HepG2 (cell line): ENCODE measurements around the gene ZBTB4. TPM values are rescaled to one million over a fixed set of nuclear protein-coding genes. Genes with fewer than 3 reads are reported as not detected.

Experiments used
- AGO1 ChIP-seq: fragments of 200-400 bp; formaldehyde crosslinking; IDR thresholded peaks from 2 replicates; pipeline ENCODE4 v1.6.1; 2017; ENCODE audit warnings: mild to moderate bottlenecking, low read depth, low read length, moderate library complexity; ENCODE audit not compliant: poor library complexity, severe bottlenecking
- ARID2 ChIP-seq: sonication (generic); formaldehyde crosslinking; IDR thresholded peaks from 2 replicates; pipeline ENCODE4 v1.8.1; 2022; ENCODE audit warnings: mild to moderate bottlenecking, missing genetic modification reagents, borderline replicate concordance
- BHLHE40 ChIP-seq: IDR thresholded peaks from 2 replicates; pipeline ENCODE4 v1.6.1; 2011; ENCODE audit warnings: low read length, improper control_type of control experiment
- CBX5 ChIP-seq: sonication (generic); formaldehyde crosslinking; IDR thresholded peaks from 2 replicates; pipeline ENCODE4 v1.4.0; 2020; ENCODE audit warnings: missing genetic modification reagents, borderline replicate concordance
- GTF3A ChIP-seq: sonication (generic); formaldehyde crosslinking; conservative IDR thresholded peaks from 2 replicates; pipeline ENCODE4 v1.4.0; 2020; ENCODE audit warnings: mild to moderate bottlenecking, missing genetic modification reagents
- HNF4A ChIP-seq: sonication (generic); formaldehyde crosslinking; IDR thresholded peaks from 2 replicates; pipeline ENCODE4 v1.4.0; 2020; ENCODE audit warnings: missing genetic modification reagents
- JARID2 ChIP-seq: sonication (generic); formaldehyde crosslinking; IDR thresholded peaks from 2 replicates; pipeline ENCODE4 v1.8.1; 2023; ENCODE audit warnings: missing genetic modification reagents, inconsistent platforms; ENCODE audit not compliant: insufficient replicate concordance
- KLF11 ChIP-seq: IDR thresholded peaks from 2 replicates; pipeline ENCODE4 v1.6.1; 2016; ENCODE audit warnings: missing compliant biosample characterization
- KLF9 ChIP-seq: IDR thresholded peaks from 2 replicates; pipeline ENCODE4 v1.6.1; 2016; ENCODE audit warnings: low read depth
- MEIS1 ChIP-seq: sonication (generic); formaldehyde crosslinking; IDR thresholded peaks from 2 replicates; pipeline ENCODE4 v1.9.0; 2021; ENCODE audit warnings: mild to moderate bottlenecking, missing genetic modification reagents, moderate library complexity, borderline replicate concordance
- MEIS2 ChIP-seq: sonication (generic); formaldehyde crosslinking; IDR thresholded peaks from 2 replicates; pipeline ENCODE4 v1.9.0; 2021; ENCODE audit warnings: mild to moderate bottlenecking, missing genetic modification reagents
- NCOR1 ChIP-seq: fragments of 200-600 bp; sonication (generic); IDR thresholded peaks from 2 replicates; pipeline ENCODE4 v1.7.0; 2017; ENCODE audit warnings: antibody characterized with exemption, low read length, borderline replicate concordance
- NR2F1 ChIP-seq, 2 experiments: fragments of 450-650 bp in 1 of 2; formaldehyde crosslinking in 1 of 2; IDR thresholded peaks; 2 replicates each; pipeline versions ENCODE4 v1.5.0 to v1.6.1; 2016 to 2020; ENCODE audit warnings: mild to moderate bottlenecking in 1 of 2, missing compliant biosample characterization in 1 of 2, missing genetic modification reagents in 1 of 2, moderate library complexity in 1 of 2
- RFXANK ChIP-seq: IDR thresholded peaks from 2 replicates; pipeline ENCODE4 v1.6.1; 2016
- RORA ChIP-seq: sonication (generic); formaldehyde crosslinking; IDR thresholded peaks from 2 replicates; pipeline ENCODE4 v1.5.0; 2020; ENCODE audit warnings: mild to moderate bottlenecking, missing genetic modification reagents, moderate library complexity
- SKI ChIP-seq: fragments of 450-650 bp; IDR thresholded peaks from one replicate; pipeline ENCODE4 v1.6.1; 2018; ENCODE audit warnings: mild to moderate bottlenecking; ENCODE audit not compliant: partially characterized antibody
- SMAD1 ChIP-seq: sonication (generic); formaldehyde crosslinking; IDR thresholded peaks from 2 replicates; pipeline ENCODE4 v1.4.0; 2020; ENCODE audit warnings: missing genetic modification reagents, low read depth, mild to moderate bottlenecking, borderline replicate concordance
- THAP11 ChIP-seq: IDR thresholded peaks from 2 replicates; pipeline ENCODE4 v1.6.1; 2016; ENCODE audit warnings: missing biosample characterization, missing genetic modification reagents
- TOPORS ChIP-seq: sonication (generic); formaldehyde crosslinking; IDR thresholded peaks from 2 replicates; pipeline ENCODE4 v1.8.0; 2023; ENCODE audit warnings: mild to moderate bottlenecking, missing genetic modification reagents
- YEATS2 ChIP-seq: sonication (generic); formaldehyde crosslinking; IDR thresholded peaks from 2 replicates; pipeline ENCODE4 v1.4.0; 2020; ENCODE audit warnings: missing genetic modification reagents, borderline replicate concordance
- ZBTB7A ChIP-seq: sonication (generic); formaldehyde crosslinking; IDR thresholded peaks from 2 replicates; pipeline ENCODE4 v1.8.0; 2022; ENCODE audit warnings: mild to moderate bottlenecking, missing genetic modification reagents
- ZFP82 ChIP-seq: sonication (generic); formaldehyde crosslinking; IDR thresholded peaks from 2 replicates; pipeline ENCODE4 v1.5.1; 2020; ENCODE audit warnings: mild to moderate bottlenecking, missing genetic modification reagents, borderline replicate concordance
- ZNF354B ChIP-seq: sonication (generic); formaldehyde crosslinking; IDR thresholded peaks from 2 replicates; pipeline ENCODE4 v1.8.0; 2022; ENCODE audit warnings: mild to moderate bottlenecking, missing genetic modification reagents
- ZNF644 ChIP-seq: IDR thresholded peaks from 2 replicates; pipeline ENCODE4 v1.6.1; 2016; ENCODE audit warnings: low read depth
- ZNF816 ChIP-seq: sonication (generic); formaldehyde crosslinking; IDR thresholded peaks from 2 replicates; pipeline ENCODE4 v1.8.0; 2022; ENCODE audit warnings: missing genetic modification reagents, mild to moderate bottlenecking, borderline replicate concordance
- ZSCAN9 ChIP-seq: IDR thresholded peaks from 2 replicates; pipeline ENCODE4 v1.6.1; 2016; ENCODE audit warnings: borderline replicate concordance
- polyA plus RNA-seq, 8 experiments: library from polyadenylated mRNA; depleted of rRNA in 3 of 8; stranded (reverse) in 7 of 8; unstranded in 1 of 8; fragments of >200 nt; fragmentation: Illumina TruSeq in 4 of 8; extraction: Trizol in 4 of 8; gene quantifications; 2 replicates each; pipeline versions ENCODE4 v1.2.1 to v1.2.3, GENCODE V29; 2011 to 2016; ENCODE audit warnings: low read depth in 4 of 8, missing spikeins in 1 of 8, mixed read lengths in 1 of 8; ENCODE audit not compliant: insufficient read depth in 1 of 8
- total RNA-seq, 5 experiments: library from RNA; depleted of rRNA; stranded (reverse); fragments of >200 nt; fragmentation: Illumina TruSeq; extraction: Trizol; gene quantifications; 2 replicates each; pipeline ENCODE4 v1.2.3, GENCODE V29; 2016; ENCODE audit warnings: low read depth in 1 of 5
- TF ChIP-seq, protein P1 (sequence below): sonication (generic); formaldehyde crosslinking; IDR thresholded peaks from 2 replicates; pipeline ENCODE4 v1.5.0; 2020; ENCODE audit warnings: missing genetic modification reagents
- TF ChIP-seq, protein P2 (sequence below): IDR thresholded peaks from 2 replicates; pipeline ENCODE4 v1.6.1; 2016; ENCODE audit warnings: missing biosample characterization, missing genetic modification reagents, low read depth

The ZBTB4 gene
- total and polyA plus RNA-seq, 2 of the 13 experiments (the other 11 are each of a cell fraction or from before 2014, with no cell fraction given) = 4.3 to 7.4 TPM

DNA sequence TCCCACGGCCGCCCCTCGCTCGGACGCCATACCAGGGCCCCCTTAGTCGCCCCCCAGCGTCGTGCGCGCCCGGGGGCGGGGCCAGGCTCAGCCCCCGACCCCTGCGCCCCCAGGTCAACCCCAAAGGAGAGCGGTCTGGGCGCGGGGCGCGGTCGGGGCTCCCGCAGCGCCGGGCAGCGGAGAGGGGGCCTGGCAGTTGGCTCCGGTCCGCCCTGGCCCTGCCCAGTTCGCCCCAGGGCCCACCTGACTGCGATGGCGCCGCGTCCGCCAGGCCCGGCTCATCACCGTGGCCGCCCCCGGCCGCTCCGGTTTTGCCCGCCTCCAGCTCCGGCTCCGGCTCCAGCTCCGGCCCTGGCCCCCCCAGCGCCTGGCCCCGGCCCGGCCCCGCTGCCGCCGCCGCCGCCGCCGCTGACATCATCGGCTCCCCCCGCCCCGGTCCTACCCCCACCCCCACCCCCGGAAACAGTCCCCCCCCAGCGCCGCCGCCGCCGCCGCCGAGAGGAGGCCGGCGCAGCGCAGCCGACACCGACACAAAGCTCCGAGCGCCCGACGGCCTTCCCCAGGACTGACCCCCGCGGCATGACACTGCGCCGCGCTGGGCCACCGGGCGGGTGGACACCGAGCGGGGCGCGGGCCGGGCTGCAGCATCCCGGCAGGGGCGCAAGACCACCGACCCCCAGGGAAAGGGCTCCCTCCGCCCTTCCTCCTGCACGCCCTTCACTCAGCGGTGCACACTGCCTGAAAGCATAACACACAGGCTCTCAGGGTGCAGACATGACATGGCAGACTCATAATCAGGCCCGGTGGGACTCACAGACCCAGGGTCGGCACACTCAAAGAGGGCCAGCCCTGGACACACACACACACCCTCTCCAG is at the start of gene ZBTB4 (continued):
- TF ChIP-seq GTF3A (no peak), MEIS2 (peak; percentile 8; the same call in 1 of the 2 replicates), JARID2 (no peak), RFXANK (no peak), THAP11 (CRISPR knock-in tag) (peak; percentile 24), RORA (CRISPR knock-in tag) (no peak), SKI (peak; percentile 29), ZNF816 (CRISPR knock-in tag) (no peak), KLF9 (CRISPR knock-in tag) (no peak), YEATS2 (0 out of 2 replicates have a peak, but pooled peaks have one; percentile 20), ZNF644 (no peak), ARID2 (no peak), ZSCAN9 (CRISPR knock-in tag) (no peak), TOPORS (CRISPR knock-in tag) (no peak), ZBTB7A (CRISPR knock-in tag) (peak; percentile 91; the same call in 1 of the 2 replicates), ZNF354B (CRISPR knock-in tag) (no peak), MEIS1 (CRISPR knock-in tag) (no peak), CBX5 (CRISPR knock-in tag) (peak; percentile 29; the same call in 1 of the 2 replicates), NCOR1 (no peak), SMAD1 (CRISPR knock-in tag) (no peak), NR2F1 (CRISPR knock-in tag; IDR thresholded peaks at IDR 0.05) (no peak), BHLHE40 (0 out of 2 replicates have a peak, but pooled peaks have one; percentile 8), ZFP82 (CRISPR knock-in tag) (no peak), AGO1 (peak; percentile 52), HNF4A (CRISPR knock-in tag) (no peak), KLF11 (CRISPR knock-in tag) (no peak)
- TF ChIP-seq, protein P1, sequence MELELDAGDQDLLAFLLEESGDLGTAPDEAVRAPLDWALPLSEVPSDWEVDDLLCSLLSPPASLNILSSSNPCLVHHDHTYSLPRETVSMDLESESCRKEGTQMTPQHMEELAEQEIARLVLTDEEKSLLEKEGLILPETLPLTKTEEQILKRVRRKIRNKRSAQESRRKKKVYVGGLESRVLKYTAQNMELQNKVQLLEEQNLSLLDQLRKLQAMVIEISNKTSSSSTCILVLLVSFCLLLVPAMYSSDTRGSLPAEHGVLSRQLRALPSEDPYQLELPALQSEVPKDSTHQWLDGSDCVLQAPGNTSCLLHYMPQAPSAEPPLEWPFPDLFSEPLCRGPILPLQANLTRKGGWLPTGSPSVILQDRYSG (CRISPR knock-in tag) = no peak
- TF ChIP-seq, protein P2, sequence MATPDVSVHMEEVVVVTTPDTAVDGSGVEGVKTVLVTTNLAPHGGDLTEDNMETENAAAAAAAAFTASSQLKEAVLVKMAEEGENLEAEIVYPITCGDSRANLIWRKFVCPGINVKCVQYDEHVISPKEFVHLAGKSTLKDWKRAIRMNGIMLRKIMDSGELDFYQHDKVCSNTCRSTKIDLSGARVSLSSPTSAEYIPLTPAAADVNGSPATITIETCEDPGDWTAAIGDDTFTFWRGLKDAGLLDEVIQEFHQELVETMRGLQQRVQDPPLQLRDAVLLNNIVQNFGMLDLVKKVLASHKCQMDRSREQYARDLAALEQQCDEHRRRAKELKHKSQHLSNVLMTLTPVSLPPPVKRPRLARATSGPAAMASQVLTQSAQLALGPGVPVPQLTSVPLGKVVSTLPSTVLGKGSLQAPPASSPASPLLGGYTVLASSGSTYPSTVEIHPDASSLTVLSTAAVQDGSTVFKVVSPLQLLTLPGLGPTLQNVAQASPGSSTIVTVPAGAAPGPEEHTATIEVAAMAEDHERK (CRISPR knock-in tag) = no peak
